Panc1 (cell line): ENCODE measurements around the gene RRM2.

Experiments used
- POLR2AphosphoS5 ChIP-seq: IDR thresholded peaks from 2 replicates; pipeline ENCODE4 v1.6.1; 2012; ENCODE audit warnings: mild to moderate bottlenecking, low read depth, low read length, moderate library complexity
- REST ChIP-seq, 2 experiments: IDR thresholded peaks; 2 replicates each; pipeline ENCODE4 v1.6.1; 2011 to 2012; ENCODE audit warnings: low read depth in 2 of 2, control low read depth in 1 of 2, low read length in 1 of 2, mild to moderate bottlenecking in 1 of 2, moderate library complexity in 1 of 2; ENCODE audit not compliant: insufficient read depth in 1 of 2
- TCF7L2 ChIP-seq: IDR thresholded peaks from 2 replicates; pipeline ENCODE4 v1.6.1; 2011; ENCODE audit warnings: mild to moderate bottlenecking, low read depth, low read length, inconsistent platforms
- TF ChIP-seq, protein P1 (sequence below): fragments of 450-650 bp; IDR thresholded peaks from 2 replicates; pipeline ENCODE4 v1.5.1; 2017; ENCODE audit warnings: mild to moderate bottlenecking

DNA sequence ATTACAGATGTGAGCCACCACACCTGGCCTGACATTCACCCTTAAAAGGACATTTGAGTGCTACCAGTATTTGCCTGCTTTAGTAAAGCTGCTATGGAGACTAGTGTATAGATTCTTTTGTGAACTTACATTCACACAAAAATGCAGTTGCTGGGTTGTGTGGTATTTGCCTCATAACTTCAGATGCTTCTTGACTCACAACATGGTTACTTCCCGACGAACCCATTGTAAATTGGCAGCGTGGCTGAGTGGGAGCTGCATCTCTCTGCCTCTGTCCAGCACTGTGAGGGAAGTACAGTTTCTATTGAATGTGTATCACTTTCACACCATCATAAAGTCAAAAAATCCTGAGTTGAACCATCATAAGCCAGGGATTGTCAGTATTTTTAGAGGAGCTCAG lies 56.9 kb downstream of the RRM2 start:
- TF ChIP-seq, protein P1, sequence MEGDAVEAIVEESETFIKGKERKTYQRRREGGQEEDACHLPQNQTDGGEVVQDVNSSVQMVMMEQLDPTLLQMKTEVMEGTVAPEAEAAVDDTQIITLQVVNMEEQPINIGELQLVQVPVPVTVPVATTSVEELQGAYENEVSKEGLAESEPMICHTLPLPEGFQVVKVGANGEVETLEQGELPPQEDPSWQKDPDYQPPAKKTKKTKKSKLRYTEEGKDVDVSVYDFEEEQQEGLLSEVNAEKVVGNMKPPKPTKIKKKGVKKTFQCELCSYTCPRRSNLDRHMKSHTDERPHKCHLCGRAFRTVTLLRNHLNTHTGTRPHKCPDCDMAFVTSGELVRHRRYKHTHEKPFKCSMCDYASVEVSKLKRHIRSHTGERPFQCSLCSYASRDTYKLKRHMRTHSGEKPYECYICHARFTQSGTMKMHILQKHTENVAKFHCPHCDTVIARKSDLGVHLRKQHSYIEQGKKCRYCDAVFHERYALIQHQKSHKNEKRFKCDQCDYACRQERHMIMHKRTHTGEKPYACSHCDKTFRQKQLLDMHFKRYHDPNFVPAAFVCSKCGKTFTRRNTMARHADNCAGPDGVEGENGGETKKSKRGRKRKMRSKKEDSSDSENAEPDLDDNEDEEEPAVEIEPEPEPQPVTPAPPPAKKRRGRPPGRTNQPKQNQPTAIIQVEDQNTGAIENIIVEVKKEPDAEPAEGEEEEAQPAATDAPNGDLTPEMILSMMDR = no peak
- TF ChIP-seq POLR2AphosphoS5 (no peak), TCF7L2 (no peak), REST (IDR thresholded peaks at IDR 0.05; ENCODE audit: insufficient read depth in 1 of 2, low read depth in 2 of 2, low read length in 1 of 2) (peak; percentile 57 to 59; a peak in 3 of 4 replicates)
